ENCODE results near the gene RCBTB1. TPM values are rescaled to one million over a fixed set of nuclear protein-coding genes. Genes with fewer than 3 reads are reported as not detected.

The RCBTB1 gene
- total RNA-seq, 2 donors from 2014 or later = 12.9 to 13.0 TPM

Other genes starting within 250 kb of the RCBTB1 start
- 10 to 100 TPM; 24.9 to 39.3 TPM for gene CAB39L, start 141.5 kb downstream of the RCBTB1 start, total RNA-seq
- gene SETDB2, start 141.3 kb downstream of the RCBTB1 start, total RNA-seq = 10 to 100 TPM; 11.0 to 11.7 TPM
- gene PHF11, start 89.6 kb downstream of the RCBTB1 start, total RNA-seq = 10 to 100 TPM; 49.8 to 54.1 TPM
- gene ARL11, start 42.9 kb upstream of the RCBTB1 start, total RNA-seq = 1 to 10 TPM in 1 of 2 donors, under 1 TPM in 1; 0.71 to 1.9 TPM
- 10 to 100 TPM; 20.1 to 23.8 TPM for gene EBPL, start 105.9 kb upstream of the RCBTB1 start, total RNA-seq
- gene KPNA3, start 207.1 kb upstream of the RCBTB1 start, total RNA-seq = 10 to 100 TPM; 38.0 to 54.4 TPM